C4-2B (cell line): ENCODE results near the gene SHB.

Source experiments
- CTCF ChIP-seq: fragments of 450-650 bp; conservative IDR thresholded peaks from 2 replicates; pipeline ENCODE4 v1.5.1; 2017; ENCODE audit warnings: mild to moderate bottlenecking
- ZFX ChIP-seq: fragments of 450-650 bp; IDR thresholded peaks from 2 replicates; pipeline ENCODE4 v1.6.1; 2017

GRCh38 chr9:37979844-37980243, 89.2 kb downstream of the SHB start:
- no peak for TF ChIP-seq CTCF
- TF ChIP-seq ZFX, result no peak
